Measurements from ENCODE around the gene DENND1A.

GRCh38 chr9:123432331-123433236 is 497.3 kb downstream of the DENND1A start:
- TF ChIP-seq POLR2AphosphoS5 (IDR thresholded peaks at IDR 0.05; ENCODE audit: low read depth, low read length) = no peak
- TF ChIP-seq TAF1 (IDR thresholded peaks at IDR 0.05; ENCODE audit: borderline replicate concordance, insufficient read depth, low read length) = no peak
- no peak for TF ChIP-seq FOXP2 (optimal IDR thresholded peaks at IDR 0.05; ENCODE audit: borderline replicate concordance, extremely low read depth, extremely low read length, insufficient read depth)
- TF ChIP-seq REST (IDR thresholded peaks at IDR 0.05; ENCODE audit: insufficient read depth in 1 of 2, low read depth in 2 of 2, low read length in 2 of 2) = no peak
- no peak for TF ChIP-seq SIN3A (IDR thresholded peaks at IDR 0.05; ENCODE audit: borderline replicate concordance, insufficient read depth, low read length)

All from PFSK-1 (cell line).